ENCODE measurements around the gene DGKD.

DNA sequence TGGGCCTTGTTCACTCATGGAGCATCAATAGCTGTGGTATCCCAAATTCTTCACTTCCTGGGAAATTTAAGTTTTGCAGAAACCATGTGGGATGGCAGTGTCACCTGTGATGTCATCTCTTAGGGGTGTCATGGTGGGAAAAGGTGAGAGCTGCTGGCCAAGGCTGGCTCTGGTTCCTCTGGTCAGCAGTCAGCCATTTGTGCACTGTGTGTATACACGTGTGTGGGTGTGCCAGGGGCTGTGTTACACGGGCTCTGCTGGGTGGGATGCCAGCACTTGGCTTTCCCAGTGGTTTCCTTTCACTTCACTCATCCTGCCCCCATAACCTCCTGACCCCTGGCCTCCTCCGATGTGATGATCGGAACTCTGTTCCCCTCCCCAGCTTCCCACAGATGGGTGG lies 25.4 kb upstream of the DGKD start:
- TF ChIP-seq, protein P1, sequence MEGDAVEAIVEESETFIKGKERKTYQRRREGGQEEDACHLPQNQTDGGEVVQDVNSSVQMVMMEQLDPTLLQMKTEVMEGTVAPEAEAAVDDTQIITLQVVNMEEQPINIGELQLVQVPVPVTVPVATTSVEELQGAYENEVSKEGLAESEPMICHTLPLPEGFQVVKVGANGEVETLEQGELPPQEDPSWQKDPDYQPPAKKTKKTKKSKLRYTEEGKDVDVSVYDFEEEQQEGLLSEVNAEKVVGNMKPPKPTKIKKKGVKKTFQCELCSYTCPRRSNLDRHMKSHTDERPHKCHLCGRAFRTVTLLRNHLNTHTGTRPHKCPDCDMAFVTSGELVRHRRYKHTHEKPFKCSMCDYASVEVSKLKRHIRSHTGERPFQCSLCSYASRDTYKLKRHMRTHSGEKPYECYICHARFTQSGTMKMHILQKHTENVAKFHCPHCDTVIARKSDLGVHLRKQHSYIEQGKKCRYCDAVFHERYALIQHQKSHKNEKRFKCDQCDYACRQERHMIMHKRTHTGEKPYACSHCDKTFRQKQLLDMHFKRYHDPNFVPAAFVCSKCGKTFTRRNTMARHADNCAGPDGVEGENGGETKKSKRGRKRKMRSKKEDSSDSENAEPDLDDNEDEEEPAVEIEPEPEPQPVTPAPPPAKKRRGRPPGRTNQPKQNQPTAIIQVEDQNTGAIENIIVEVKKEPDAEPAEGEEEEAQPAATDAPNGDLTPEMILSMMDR (IDR thresholded peaks at IDR 0.05), result no peak
- no peak for TF ChIP-seq POLR2A (IDR thresholded peaks at IDR 0.05)
